Endothelial cell of umbilical vein (primary cell): ENCODE data around the gene MALAT1.

ENCODE experiments used
- EZH2 ChIP-seq: IDR thresholded peaks from 2 replicates; pipeline ENCODE4 v1.6.1; 2012; ENCODE audit warnings: borderline replicate concordance, low read depth, mild to moderate bottlenecking, moderate library complexity, low read length, inconsistent platforms; ENCODE audit not compliant: severe bottlenecking
- GATA2 ChIP-seq: IDR thresholded peaks from 2 replicates; pipeline ENCODE4 v1.7.0; 2011; ENCODE audit warnings: low read depth, mild to moderate bottlenecking, moderate library complexity, mixed read lengths, low read length; ENCODE audit not compliant: insufficient read length, insufficient read depth
- JUN ChIP-seq: IDR thresholded peaks from 2 replicates; pipeline ENCODE4 v1.6.1; 2011; ENCODE audit warnings: borderline replicate concordance, low read depth; ENCODE audit not compliant: insufficient read length, insufficient read depth
- MYC ChIP-seq: IDR thresholded peaks from one replicate; pipeline ENCODE4 v1.6.1; 2011; ENCODE audit warnings: mild to moderate bottlenecking, low read depth, low read length
- POLR2A ChIP-seq: IDR thresholded peaks from 2 replicates; pipeline ENCODE4 v1.6.1; 2012; ENCODE audit warnings: low read depth, mild to moderate bottlenecking, control low read depth, low read length
- POLR2AphosphoS5 ChIP-seq: IDR thresholded peaks from 2 replicates; pipeline ENCODE4 v1.6.1; 2012; ENCODE audit warnings: low read depth, mild to moderate bottlenecking, control low read depth, low read length, moderate library complexity; ENCODE audit not compliant: insufficient read depth
- TF ChIP-seq, protein P1 (sequence below), 2 donors: IDR thresholded peaks; 1 replicate in 1 of 2; 2 replicates in 1 of 2; pipeline ENCODE4 v1.5.1; 2011; ENCODE audit warnings: low read length in 2 of 2, mild to moderate bottlenecking in 2 of 2, moderate library complexity in 2 of 2, control low read depth in 1 of 2, inconsistent platforms in 1 of 2, low read depth in 1 of 2; ENCODE audit not compliant: insufficient read depth in 1 of 2; ENCODE audit errors: extremely low read depth in 1 of 2
- TF ChIP-seq, protein P2 (sequence below): IDR thresholded peaks from 2 replicates; pipeline ENCODE4 v1.6.1; 2011; ENCODE audit not compliant: insufficient read depth, insufficient read length

DNA sequence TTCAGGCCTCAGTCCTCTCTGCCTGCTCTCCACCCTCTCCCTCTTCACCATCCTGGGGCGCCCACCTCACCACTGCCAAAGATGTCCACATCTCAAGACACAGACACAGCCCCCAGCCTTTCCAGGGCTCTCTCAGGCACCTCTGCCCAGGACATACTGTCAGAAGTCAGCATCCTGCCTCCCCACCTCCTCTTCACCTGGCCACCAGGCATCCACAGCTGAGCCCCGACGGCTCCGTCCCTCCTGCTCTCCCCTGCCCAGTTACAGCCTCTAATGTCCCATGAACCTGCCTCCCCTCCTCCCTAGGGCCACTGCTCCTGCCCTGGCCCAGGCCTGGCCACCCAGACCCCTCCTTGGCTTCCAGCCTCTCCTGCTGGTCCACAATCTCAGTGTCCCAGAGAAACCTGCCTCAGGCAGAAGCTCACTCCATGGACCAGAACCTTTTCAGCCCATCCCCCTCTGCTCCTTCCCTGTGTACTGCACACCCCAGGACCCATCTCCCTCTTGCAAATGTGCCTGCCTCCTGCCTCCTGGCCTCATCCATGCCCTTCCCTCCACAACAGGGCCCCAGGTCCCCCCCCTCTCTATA, 56.1 kb downstream of the MALAT1 start:
- TF ChIP-seq MYC (no peak), POLR2A (no peak), EZH2 (no peak), GATA2 (no peak), JUN (no peak), POLR2AphosphoS5 (no peak)
- TF ChIP-seq, protein P1, sequence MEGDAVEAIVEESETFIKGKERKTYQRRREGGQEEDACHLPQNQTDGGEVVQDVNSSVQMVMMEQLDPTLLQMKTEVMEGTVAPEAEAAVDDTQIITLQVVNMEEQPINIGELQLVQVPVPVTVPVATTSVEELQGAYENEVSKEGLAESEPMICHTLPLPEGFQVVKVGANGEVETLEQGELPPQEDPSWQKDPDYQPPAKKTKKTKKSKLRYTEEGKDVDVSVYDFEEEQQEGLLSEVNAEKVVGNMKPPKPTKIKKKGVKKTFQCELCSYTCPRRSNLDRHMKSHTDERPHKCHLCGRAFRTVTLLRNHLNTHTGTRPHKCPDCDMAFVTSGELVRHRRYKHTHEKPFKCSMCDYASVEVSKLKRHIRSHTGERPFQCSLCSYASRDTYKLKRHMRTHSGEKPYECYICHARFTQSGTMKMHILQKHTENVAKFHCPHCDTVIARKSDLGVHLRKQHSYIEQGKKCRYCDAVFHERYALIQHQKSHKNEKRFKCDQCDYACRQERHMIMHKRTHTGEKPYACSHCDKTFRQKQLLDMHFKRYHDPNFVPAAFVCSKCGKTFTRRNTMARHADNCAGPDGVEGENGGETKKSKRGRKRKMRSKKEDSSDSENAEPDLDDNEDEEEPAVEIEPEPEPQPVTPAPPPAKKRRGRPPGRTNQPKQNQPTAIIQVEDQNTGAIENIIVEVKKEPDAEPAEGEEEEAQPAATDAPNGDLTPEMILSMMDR (IDR thresholded peaks at IDR 0.05; ENCODE audit: extremely low read depth in 1 of 2, insufficient read depth in 1 of 2, low read depth in 1 of 2, low read length in 2 of 2) = no peak
- TF ChIP-seq, protein P2, sequence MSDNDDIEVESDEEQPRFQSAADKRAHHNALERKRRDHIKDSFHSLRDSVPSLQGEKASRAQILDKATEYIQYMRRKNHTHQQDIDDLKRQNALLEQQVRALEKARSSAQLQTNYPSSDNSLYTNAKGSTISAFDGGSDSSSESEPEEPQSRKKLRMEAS = no peak
